Measurements from ENCODE around the gene GPC1. TPM values are rescaled to one million over a fixed set of nuclear protein-coding genes. Genes with fewer than 3 reads are reported as not detected.

Gene GPC1
- total and polyA plus RNA-seq, 12 donors = 104 to 287 (median 181) TPM

DNA sequence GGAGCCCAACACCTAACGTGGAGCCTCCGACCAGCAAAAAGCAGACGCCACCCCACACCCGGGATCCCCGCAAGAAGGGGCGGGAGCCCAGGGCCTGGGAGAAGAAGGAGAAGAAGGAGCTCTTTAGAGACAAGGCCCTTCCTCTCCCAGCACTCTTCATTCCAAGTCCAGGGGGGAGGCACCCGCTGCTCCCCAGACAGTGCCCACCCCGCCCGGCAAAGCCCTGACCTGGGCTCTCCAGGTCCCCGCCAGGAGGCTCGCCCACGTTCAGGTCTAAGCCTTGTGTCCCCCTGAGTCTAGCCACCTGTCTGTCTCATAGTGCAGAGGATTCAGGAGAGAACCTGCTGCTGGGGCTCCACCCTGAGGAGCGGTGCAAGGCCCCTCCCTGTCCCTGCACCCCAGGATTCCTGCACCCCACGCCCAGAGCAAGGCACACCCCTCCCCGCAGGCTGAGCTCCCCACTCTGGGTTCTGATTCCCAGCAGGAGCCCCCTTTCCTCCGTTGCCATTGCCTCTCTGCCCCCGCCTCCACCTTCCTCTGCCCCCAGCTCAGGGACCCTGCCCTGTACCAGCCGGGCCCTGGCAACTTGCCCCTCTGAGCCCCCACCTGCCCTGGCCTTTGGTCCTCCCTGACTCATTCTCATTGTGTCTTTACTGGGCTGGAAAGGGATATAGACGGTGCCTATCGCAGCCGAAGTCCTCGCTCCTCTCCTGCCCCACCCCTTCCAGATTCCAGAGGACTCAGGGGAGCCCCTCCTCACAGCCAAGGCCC lies 33.5 kb upstream of the GPC1 start:
- Histone ChIP-seq H3K4me3 (no peak overlapping the region), H3K27me3 (peaks cover 0 to 5% (median 0%) of the 10 kb centered on the region in 7 donors), H3K4me1 (no peaks in the 10 kb centered on the region), H3K9me3 (no peaks in the 10 kb centered on the region), H3K27ac (no peak overlapping the region), H3K36me3 (no peaks in the 10 kb centered on the region)
- TF ChIP-seq, protein P1, sequence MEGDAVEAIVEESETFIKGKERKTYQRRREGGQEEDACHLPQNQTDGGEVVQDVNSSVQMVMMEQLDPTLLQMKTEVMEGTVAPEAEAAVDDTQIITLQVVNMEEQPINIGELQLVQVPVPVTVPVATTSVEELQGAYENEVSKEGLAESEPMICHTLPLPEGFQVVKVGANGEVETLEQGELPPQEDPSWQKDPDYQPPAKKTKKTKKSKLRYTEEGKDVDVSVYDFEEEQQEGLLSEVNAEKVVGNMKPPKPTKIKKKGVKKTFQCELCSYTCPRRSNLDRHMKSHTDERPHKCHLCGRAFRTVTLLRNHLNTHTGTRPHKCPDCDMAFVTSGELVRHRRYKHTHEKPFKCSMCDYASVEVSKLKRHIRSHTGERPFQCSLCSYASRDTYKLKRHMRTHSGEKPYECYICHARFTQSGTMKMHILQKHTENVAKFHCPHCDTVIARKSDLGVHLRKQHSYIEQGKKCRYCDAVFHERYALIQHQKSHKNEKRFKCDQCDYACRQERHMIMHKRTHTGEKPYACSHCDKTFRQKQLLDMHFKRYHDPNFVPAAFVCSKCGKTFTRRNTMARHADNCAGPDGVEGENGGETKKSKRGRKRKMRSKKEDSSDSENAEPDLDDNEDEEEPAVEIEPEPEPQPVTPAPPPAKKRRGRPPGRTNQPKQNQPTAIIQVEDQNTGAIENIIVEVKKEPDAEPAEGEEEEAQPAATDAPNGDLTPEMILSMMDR (IDR thresholded peaks at IDR 0.05) = no peak
- 80 to 86% methylated on average over 21 to 22 of the region's 22 CpGs for WGBS, 2 donors
- no peak for ATAC-seq
- intact Hi-C loops (cut with DNase I) = no loop called here
- no peak for DNase-seq

DNA sequence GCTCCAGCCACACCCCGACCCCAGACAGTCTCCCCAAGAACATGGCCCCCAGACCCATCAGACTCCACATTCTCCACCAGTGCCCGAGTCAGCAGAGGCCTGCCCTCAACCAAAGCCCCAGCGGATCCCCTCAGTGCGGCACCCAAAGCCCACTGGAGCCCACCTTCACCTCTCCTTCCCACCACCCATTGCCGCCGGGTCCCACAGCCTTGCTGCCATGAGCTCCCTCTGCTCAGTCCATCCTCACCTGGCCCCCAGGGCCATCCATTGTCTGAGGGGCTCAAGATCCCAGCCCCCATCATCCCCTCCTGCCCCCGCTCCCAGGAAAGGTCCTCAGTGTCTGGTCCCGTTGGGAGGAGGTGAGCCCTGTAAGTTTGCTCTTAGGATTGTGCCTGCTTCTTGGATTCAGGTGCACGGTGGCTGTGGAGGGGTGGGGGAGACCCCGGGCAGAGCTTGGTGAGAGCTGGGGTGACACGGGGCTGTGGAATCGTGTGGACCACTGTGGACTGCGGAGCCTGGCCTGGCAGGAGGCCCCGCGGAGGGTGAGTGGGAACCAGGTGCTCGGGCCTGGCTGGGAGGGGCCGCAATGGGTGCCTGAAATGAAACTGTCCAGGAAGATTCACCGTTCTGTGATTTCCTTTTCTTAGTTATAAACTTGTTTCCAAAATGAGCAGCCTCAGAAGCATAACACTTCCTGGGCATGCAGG lies 32.7 kb upstream of the GPC1 start:
- TF ChIP-seq, protein P1 (IDR thresholded peaks at IDR 0.05) = no peak
- WGBS, 2 donors = 87 to 90% methylated on average over 18 of the region's 18 CpGs
- intact Hi-C loops (cut with DNase I) = no loop called here
- DNase-seq = no peak
- H3K27ac ChIP-seq = no peak overlapping the region
- no peak overlapping the region for H3K4me3 ChIP-seq
- H3K4me1 ChIP-seq = no peaks in the 10 kb centered on the region
- H3K27me3 ChIP-seq = peaks cover 0 to 5% (median 0%) of the 10 kb centered on the region in 7 donors
- H3K9me3 ChIP-seq = no peaks in the 10 kb centered on the region
- H3K36me3 ChIP-seq = no peaks in the 10 kb centered on the region
- no peak for ATAC-seq

DNA sequence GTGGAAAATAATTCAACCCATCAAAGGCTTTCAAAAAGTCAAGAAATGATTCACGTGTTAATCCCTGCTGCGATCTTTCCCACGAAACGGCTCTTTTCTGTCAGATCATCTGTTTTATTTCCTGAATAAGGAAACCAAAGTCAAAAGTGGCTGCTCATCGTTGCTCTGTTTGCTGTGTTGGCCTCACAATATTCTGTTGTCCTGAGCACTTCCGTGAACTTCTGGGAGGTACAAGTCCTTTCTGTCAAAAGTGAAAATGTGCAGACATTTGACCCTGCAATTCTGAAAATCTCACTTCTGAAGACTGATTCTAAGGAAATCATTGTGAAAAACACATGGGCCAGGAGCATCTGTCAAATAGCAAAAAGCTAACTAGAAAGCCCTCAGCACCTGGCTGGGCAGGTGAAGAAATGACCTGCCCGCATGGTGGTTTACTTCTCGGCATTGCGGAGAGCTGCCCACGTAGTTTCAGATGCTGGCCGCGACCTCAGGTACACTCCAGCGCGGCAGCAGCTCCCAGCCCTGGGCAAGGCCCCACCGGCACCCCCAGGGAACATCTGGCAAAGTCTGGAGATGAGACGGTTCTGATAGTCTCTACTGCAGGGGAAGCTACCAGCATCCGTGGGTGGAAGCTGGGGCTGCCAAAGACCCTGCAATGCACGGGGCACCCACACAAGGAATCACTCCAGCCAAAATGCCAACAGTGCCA lies 31.9 kb upstream of the GPC1 start:
- ATAC-seq = no peak
- TF ChIP-seq, protein P1 (IDR thresholded peaks at IDR 0.05) = no peak
- DNase-seq = no peak
- no peaks in the 10 kb centered on the region for H3K36me3 ChIP-seq
- no peak overlapping the region for H3K27ac ChIP-seq
- H3K4me1 ChIP-seq = no peaks in the 10 kb centered on the region
- intact Hi-C loops (cut with DNase I) = no loop called here
- no peak overlapping the region for H3K4me3 ChIP-seq
- H3K9me3 ChIP-seq = no peaks in the 10 kb centered on the region
- H3K27me3 ChIP-seq = peaks cover 0 to 5% (median 0%) of the 10 kb centered on the region in 7 donors
- WGBS, 2 donors = 76 to 85% methylated on average over 18 of the region's 18 CpGs

DNA sequence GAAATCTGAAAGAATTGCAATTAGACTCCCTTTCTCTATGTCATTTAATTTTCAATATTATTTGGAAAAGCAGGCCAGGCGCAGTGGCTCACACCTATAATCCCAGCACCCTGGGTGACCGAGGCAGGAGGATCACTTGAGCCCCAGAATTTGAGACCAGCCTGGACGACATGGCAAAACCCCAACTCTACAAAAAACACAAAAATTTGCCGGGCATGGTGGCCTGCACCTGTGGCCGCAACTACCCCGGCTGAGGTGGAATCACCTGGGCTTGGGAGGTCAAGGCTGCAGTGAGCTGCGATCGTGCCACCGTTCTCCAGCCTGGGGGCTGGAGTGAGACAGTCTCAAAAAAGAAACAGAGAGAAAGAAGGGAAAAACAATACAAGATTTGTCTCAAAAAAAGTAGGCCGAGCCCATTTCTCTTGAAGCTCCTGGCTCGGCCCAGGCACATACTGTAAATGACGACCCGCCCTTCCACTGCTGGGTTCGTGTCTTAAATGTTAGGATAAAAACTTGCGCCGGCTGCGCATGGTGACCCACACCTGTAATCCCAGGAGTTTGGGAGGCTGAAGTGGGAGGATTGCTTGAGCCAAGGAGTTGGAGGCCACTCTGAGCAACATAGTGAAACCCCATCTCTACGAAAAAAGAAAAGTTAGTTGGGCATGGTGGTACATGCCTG lies 31.1 kb upstream of the GPC1 start:
- ATAC-seq (no peak), DNase-seq (no peak)
- Histone ChIP-seq H3K4me1 (no peaks in the 10 kb centered on the region), H3K9me3 (no peaks in the 10 kb centered on the region), H3K36me3 (no peaks in the 10 kb centered on the region), H3K4me3 (no peak overlapping the region), H3K27me3 (peaks cover 0 to 5% (median 0%) of the 10 kb centered on the region in 7 donors), H3K27ac (no peak overlapping the region)
- intact Hi-C loops (cut with DNase I) = no loop called here
- TF ChIP-seq, protein P1 (IDR thresholded peaks at IDR 0.05) = no peak
- WGBS, 2 donors = 94 to 95% methylated on average over 18 of the region's 18 CpGs

Measured in heart right ventricle (tissue), 16 donors.